ENCODE data around the gene STS. TPM values are rescaled to one million over a fixed set of nuclear protein-coding genes. Genes with fewer than 3 reads are reported as not detected.
A peak's percentile ranks its signal among the peaks of the same experiment; 100 is the strongest.

The STS gene
- polyA plus RNA-seq, 3 donors, result 3.1 to 7.8 (median 6.3) TPM

DNA sequence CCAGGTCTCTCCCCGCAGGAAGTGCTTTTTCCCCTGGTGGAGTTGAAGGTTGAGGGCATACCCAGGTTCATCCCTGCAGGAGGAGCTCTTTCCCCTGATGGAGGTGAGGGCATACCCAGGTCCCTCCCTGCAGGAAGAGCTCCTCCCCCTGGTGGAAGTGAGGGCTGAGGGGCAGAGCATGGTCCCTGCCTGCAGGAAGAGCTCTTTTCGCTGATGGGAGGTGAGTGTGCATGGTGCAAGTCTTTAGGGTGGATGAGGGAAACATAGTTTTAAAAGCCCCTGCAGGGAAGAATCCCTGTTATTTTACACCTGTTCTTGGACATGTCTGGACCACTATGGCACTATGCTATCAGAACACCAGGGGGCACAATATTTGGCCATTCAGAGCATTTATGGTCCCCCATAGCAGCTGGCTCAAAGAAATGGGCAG lies 44.2 kb downstream of the STS start:
- H3K79me2 ChIP-seq (ENCODE audit: insufficient read depth, low read length), result no peaks in the 10 kb centered on the region

DNA sequence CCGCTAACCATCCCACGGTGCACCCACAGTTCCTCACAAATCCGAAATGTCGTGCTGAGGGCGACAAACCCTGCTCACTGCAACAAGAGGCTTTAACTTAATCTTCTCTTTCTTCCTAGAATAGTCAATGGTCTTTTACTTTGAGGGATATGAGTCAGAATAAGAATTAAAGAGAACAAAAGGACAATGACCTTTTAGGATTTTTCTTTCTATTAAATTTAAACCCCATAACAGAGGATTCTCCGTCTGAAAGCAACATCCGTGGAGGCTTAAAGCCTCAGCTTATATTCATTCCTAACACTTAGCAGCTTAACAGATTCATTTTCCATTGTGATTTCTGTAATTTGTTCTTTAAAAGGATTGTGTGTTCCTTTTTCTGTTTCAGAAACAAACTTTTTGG lies 45.4 kb downstream of the STS start:
- H3K4me2 ChIP-seq (replicated peaks; ENCODE audit: extremely low read depth, low read length, poor library complexity, severe bottlenecking), result no peak overlapping the region
- Mint-ChIP-seq H3K9me3 (peaks cover 0 to 4% (median 0%) of the 10 kb centered on the region in 7 donors), H3K4me3 (no peak overlapping the region)

More for the DNA sequence above, 44.2 kb downstream of the STS start:
- Mint-ChIP-seq H3K9me3 (peaks cover 0 to 3% (median 0%) of the 10 kb centered on the region in 7 donors), H3K27ac (peak overlapping the region in 1 of 7 donors; percentile 6), H3K36me3 (peaks cover 4 to 6% of the 10 kb centered on the region in 2 donors), H3K27me3 (ENCODE audit: low read depth in 3 of 3) (peaks cover 0 to 3% (median under 1%) of the 10 kb centered on the region in 3 donors), H3K4me3 (no peak overlapping the region), H3K4me1 (no peaks in the 10 kb centered on the region)
- H3K4me1 ChIP-seq (ENCODE audit: control insufficient read depth in 1 of 2, insufficient read depth in 2 of 2, low read length in 2 of 2), result no peaks in the 10 kb centered on the region
- no peak overlapping the region for H3K27ac ChIP-seq (ENCODE audit: low read depth in 1 of 2, low read length in 2 of 2)
- no peak overlapping the region for H3K4me3 ChIP-seq (replicated peaks in 1 of 3; ENCODE audit: low read depth in 2 of 3, low read length in 3 of 3)
- no CpG with 5 or more reads among the region's 2 CpGs for WGBS (ENCODE audit: insufficient coverage)
- no peaks in the 10 kb centered on the region for H3K9me3 ChIP-seq (replicated peaks in 1 of 2; ENCODE audit: control insufficient read depth in 1 of 2, insufficient read depth in 1 of 2, low read length in 2 of 2)
- H3K4me2 ChIP-seq (replicated peaks; ENCODE audit: extremely low read depth, low read length, poor library complexity, severe bottlenecking), result no peak overlapping the region
- no peaks in the 10 kb centered on the region for H3K27me3 ChIP-seq (ENCODE audit: control insufficient read depth in 2 of 2, insufficient read depth in 2 of 2, low read length in 2 of 2)
- no peak overlapping the region for H2AFZ ChIP-seq (ENCODE audit: insufficient read depth, low read depth, low read length, poor library complexity, severe bottlenecking)
- H3K36me3 ChIP-seq (replicated peaks in 1 of 2; ENCODE audit: control insufficient read depth in 1 of 2, insufficient read depth in 2 of 2, low read length in 2 of 2), result no peaks in the 10 kb centered on the region
- DNase-seq, result no peak
- TF ChIP-seq, protein P1, sequence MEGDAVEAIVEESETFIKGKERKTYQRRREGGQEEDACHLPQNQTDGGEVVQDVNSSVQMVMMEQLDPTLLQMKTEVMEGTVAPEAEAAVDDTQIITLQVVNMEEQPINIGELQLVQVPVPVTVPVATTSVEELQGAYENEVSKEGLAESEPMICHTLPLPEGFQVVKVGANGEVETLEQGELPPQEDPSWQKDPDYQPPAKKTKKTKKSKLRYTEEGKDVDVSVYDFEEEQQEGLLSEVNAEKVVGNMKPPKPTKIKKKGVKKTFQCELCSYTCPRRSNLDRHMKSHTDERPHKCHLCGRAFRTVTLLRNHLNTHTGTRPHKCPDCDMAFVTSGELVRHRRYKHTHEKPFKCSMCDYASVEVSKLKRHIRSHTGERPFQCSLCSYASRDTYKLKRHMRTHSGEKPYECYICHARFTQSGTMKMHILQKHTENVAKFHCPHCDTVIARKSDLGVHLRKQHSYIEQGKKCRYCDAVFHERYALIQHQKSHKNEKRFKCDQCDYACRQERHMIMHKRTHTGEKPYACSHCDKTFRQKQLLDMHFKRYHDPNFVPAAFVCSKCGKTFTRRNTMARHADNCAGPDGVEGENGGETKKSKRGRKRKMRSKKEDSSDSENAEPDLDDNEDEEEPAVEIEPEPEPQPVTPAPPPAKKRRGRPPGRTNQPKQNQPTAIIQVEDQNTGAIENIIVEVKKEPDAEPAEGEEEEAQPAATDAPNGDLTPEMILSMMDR (IDR thresholded peaks at IDR 0.05), result no peak
- no peaks in the 10 kb centered on the region for H4K20me1 ChIP-seq (ENCODE audit: insufficient read depth, low read length)
- intact Hi-C loops (cut with micrococcal nuclease), result no loop called here
- no peak overlapping the region for H3K9ac ChIP-seq (ENCODE audit: insufficient read depth, low read length, poor library complexity, severe bottlenecking)

More for the DNA sequence above, 45.4 kb downstream of the STS start:
- intact Hi-C loops (cut with micrococcal nuclease), result no loop called here
- H3K4me3 ChIP-seq (replicated peaks in 1 of 3; ENCODE audit: low read depth in 2 of 3, low read length in 3 of 3), result no peak overlapping the region
- DNase-seq, result no peak
- H3K4me1 ChIP-seq (ENCODE audit: control insufficient read depth in 1 of 2, insufficient read depth in 2 of 2, low read length in 2 of 2), result no peaks in the 10 kb centered on the region
- no peaks in the 10 kb centered on the region for H4K20me1 ChIP-seq (ENCODE audit: insufficient read depth, low read length)
- Mint-ChIP-seq H3K27me3 (ENCODE audit: low read depth in 3 of 3) (no peaks in the 10 kb centered on the region), H3K27ac (no peak overlapping the region), H3K4me1 (no peaks in the 10 kb centered on the region), H3K36me3 (peaks cover 4 to 10% of the 10 kb centered on the region in 2 donors)
- H2AFZ ChIP-seq (ENCODE audit: insufficient read depth, low read depth, low read length, poor library complexity, severe bottlenecking), result no peak overlapping the region
- H3K27ac ChIP-seq (ENCODE audit: low read depth in 1 of 2, low read length in 2 of 2), result no peak overlapping the region
- H3K79me2 ChIP-seq (ENCODE audit: insufficient read depth, low read length), result no peaks in the 10 kb centered on the region
- no peaks in the 10 kb centered on the region for H3K9me3 ChIP-seq (replicated peaks in 1 of 2; ENCODE audit: control insufficient read depth in 1 of 2, insufficient read depth in 1 of 2, low read length in 2 of 2)
- no CpG with 5 or more reads among the region's 7 CpGs for WGBS (ENCODE audit: insufficient coverage)
- TF ChIP-seq, protein P1 (IDR thresholded peaks at IDR 0.05), result no peak
- no peaks in the 10 kb centered on the region for H3K27me3 ChIP-seq (ENCODE audit: control insufficient read depth in 2 of 2, insufficient read depth in 2 of 2, low read length in 2 of 2)
- H3K36me3 ChIP-seq (replicated peaks in 1 of 2; ENCODE audit: control insufficient read depth in 1 of 2, insufficient read depth in 2 of 2, low read length in 2 of 2), result no peaks in the 10 kb centered on the region
- H3K9ac ChIP-seq (ENCODE audit: insufficient read depth, low read length, poor library complexity, severe bottlenecking), result no peak overlapping the region

All from CD14-positive monocyte (primary cell).